K562 (cell line): ENCODE results near the gene NCOA6. TPM values are rescaled to one million over a fixed set of nuclear protein-coding genes. Genes with fewer than 3 reads are reported as not detected.
A peak's percentile ranks its signal among the peaks of the same experiment; 100 is the strongest.

Experiments used
- CSDE1 ChIP-seq, 2 experiments: fragments of 450-650 bp; IDR thresholded peaks; 2 replicates each; pipeline ENCODE4 v1.6.1; 2016; ENCODE audit warnings: mild to moderate bottlenecking in 1 of 2
- LARP7 ChIP-seq: fragments of 450-650 bp; IDR thresholded peaks from 2 replicates; pipeline ENCODE4 v1.6.1; 2016
- MIER1 ChIP-seq: fragments of 450-650 bp; IDR thresholded peaks from 2 replicates; pipeline ENCODE4 v1.6.1; 2016; ENCODE audit warnings: antibody characterized with exemption, mild to moderate bottlenecking, low read depth
- MTA3 ChIP-seq: fragments of 450-650 bp; formaldehyde crosslinking; IDR thresholded peaks from 2 replicates; pipeline ENCODE4 v1.6.1; 2017; ENCODE audit warnings: mild to moderate bottlenecking, borderline replicate concordance
- NFE2L1 ChIP-seq: fragments of 450-650 bp; IDR thresholded peaks from 2 replicates; pipeline ENCODE4 v1.6.1; 2016; ENCODE audit warnings: missing genetic modification characterization, low read depth, mild to moderate bottlenecking, missing compliant biosample characterization, moderate library complexity, borderline replicate concordance
- NR2C2 ChIP-seq, 2 experiments: fragments of 200-800 bp in 1 of 2; sonication (Bioruptor generic) in 1 of 2; sonication (generic) in 1 of 2; formaldehyde crosslinking in 1 of 2; IDR thresholded peaks; 2 replicates each; pipeline versions ENCODE4 v1.6.1 to v1.8.0; 2016 to 2022; ENCODE audit warnings: mild to moderate bottlenecking in 1 of 2, missing compliant biosample characterization in 1 of 2, missing genetic modification characterization in 1 of 2, missing genetic modification reagents in 1 of 2
- NR3C1 ChIP-seq: sonication (generic); formaldehyde crosslinking; IDR thresholded peaks from 2 replicates; pipeline ENCODE4 v1.8.1; 2022; ENCODE audit warnings: missing genetic modification reagents
- RUNX1 ChIP-seq: sonication (generic); IDR thresholded peaks from 2 replicates; pipeline ENCODE4 v1.6.1; 2016; ENCODE audit warnings: antibody characterized with exemption, low read depth
- TAL1 ChIP-seq: fragments of 450-650 bp; IDR thresholded peaks from 2 replicates; pipeline ENCODE4 v1.6.1; 2016; ENCODE audit warnings: mild to moderate bottlenecking
- ZBED1 ChIP-seq: IDR thresholded peaks from 2 replicates; pipeline ENCODE4 v1.6.1; 2014
- ZNF184 ChIP-seq: sonication (generic); formaldehyde crosslinking; IDR thresholded peaks from 2 replicates; pipeline ENCODE4 v1.5.0; 2020; ENCODE audit warnings: missing genetic modification reagents
- polyA plus RNA-seq, 8 experiments: library from polyadenylated mRNA; depleted of rRNA in 4 of 8; stranded (reverse) in 5 of 8; unstranded in 3 of 8; fragments of >200 nt; fragmentation: Nextera tagmentation in 2 of 8; fragmentation: Illumina TruSeq in 1 of 8; extraction: Ambion mirVana in 2 of 8; extraction: Trizol in 1 of 8; gene quantifications; 2 replicates each; pipeline versions ENCODE4 v1.2.1 to v1.2.3, GENCODE V29; 2011 to 2014; ENCODE audit warnings: inconsistent platforms in 1 of 8, missing spikeins in 1 of 8
- total RNA-seq, 7 experiments: library from RNA; depleted of rRNA in 6 of 7; stranded (reverse); fragments of >200 nt in 6 of 7; fragmentation: Illumina TruSeq in 2 of 7; extraction: Trizol in 2 of 7; gene quantifications; 2 replicates each; pipeline versions ENCODE4 v1.2.1 to v1.2.3, GENCODE V29; 2011 to 2021; ENCODE audit warnings: low replicate concordance in 1 of 7
- TF ChIP-seq, protein P1 (sequence below): sonication (generic); formaldehyde crosslinking; IDR thresholded peaks from 2 replicates; pipeline ENCODE4 v1.8.0; 2022; ENCODE audit warnings: missing genetic modification reagents, mild to moderate bottlenecking, moderate library complexity, borderline replicate concordance
- TF ChIP-seq, protein P2 (sequence below), 2 experiments: fragments of 450-650 bp; conservative IDR thresholded peaks; 2 replicates each; pipeline ENCODE4 v1.6.1; 2017; ENCODE audit warnings: mild to moderate bottlenecking in 2 of 2, moderate library complexity in 2 of 2
- TF ChIP-seq, protein P3 (sequence below): fragments of 450-650 bp; IDR thresholded peaks from 2 replicates; pipeline ENCODE4 v1.6.1; 2014; ENCODE audit warnings: low read depth, mild to moderate bottlenecking, moderate library complexity, borderline replicate concordance
- TF ChIP-seq, protein P4 (sequence below): fragments of 450-650 bp; formaldehyde crosslinking; conservative IDR thresholded peaks from 2 replicates; pipeline ENCODE4 v1.4.0; 2022; ENCODE audit warnings: mild to moderate bottlenecking, missing genetic modification characterization
- TF ChIP-seq, protein P5 (sequence below), 2 experiments: fragments of 450-650 bp in 1 of 2; sonication (generic) in 1 of 2; formaldehyde crosslinking in 1 of 2; IDR thresholded peaks in 1 of 2; conservative IDR thresholded peaks in 1 of 2; 2 replicates each; pipeline versions ENCODE4 v1.6.1 to v1.8.1; 2016 to 2023; ENCODE audit warnings: mild to moderate bottlenecking in 2 of 2, moderate library complexity in 2 of 2, inconsistent platforms in 1 of 2, missing genetic modification reagents in 1 of 2
- TF ChIP-seq, protein P6 (sequence below): IDR thresholded peaks from 3 replicates; pipeline ENCODE4 v1.6.1; 2011; ENCODE audit warnings: borderline replicate concordance, mild to moderate bottlenecking, moderate library complexity; ENCODE audit not compliant: insufficient read length; ENCODE audit errors: extremely low read depth

Gene NCOA6
- total and polyA plus RNA-seq, 9 of the 15 experiments (the other 6 are each of a cell fraction or from before 2014, with no cell fraction given), result 6.1 to 25.0 (median 9.5) TPM

DNA sequence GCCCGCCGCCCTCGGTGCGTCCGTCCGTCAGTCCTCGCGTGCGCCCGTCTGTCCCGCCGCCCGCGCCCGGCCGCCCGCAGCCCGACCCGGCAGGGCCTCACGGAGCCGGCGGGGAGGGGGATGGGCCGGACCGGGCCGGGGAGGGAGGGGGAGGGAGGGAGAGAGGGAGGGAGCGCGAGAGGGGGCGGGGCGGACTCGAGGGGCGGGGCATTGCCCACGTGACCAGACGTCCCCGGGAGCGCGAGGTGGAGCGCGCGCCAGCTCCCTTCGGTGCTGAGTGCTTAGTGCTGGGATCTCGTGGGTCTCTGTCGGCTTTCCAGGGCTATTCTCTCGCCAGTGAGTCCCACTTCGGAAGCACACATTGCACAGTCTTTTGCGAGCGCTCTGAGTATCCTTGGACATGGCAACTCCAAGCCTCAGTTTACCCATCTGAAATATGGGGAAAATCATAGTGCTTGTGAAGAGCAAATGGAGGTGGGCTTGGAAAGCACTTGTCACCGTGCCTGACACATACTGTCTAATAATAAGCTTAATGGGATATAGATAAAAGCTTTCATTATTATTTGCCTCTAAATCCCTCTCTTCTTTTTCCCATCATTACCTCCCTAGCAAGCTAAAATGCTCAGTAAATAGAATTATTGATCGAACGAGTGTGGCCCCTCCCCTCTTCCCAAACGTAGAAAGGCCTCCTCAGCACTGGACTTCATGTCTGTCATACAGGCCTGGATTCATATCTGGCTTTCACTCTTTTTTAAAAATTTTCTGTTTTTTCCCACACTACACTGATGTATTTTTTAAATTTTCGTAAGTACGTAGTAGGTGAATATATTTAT lies at the start of gene NCOA6 (continued):
- TF ChIP-seq, protein P1, sequence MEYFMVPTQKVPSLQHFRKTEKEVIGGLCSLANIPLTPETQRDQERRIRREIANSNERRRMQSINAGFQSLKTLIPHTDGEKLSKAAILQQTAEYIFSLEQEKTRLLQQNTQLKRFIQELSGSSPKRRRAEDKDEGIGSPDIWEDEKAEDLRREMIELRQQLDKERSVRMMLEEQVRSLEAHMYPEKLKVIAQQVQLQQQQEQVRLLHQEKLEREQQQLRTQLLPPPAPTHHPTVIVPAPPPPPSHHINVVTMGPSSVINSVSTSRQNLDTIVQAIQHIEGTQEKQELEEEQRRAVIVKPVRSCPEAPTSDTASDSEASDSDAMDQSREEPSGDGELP (CRISPR knock-in tag), result no peak
- no peak for TF ChIP-seq ZBED1
- no peak for TF ChIP-seq ZNF184 (CRISPR knock-in tag)
- TF ChIP-seq NR3C1 (CRISPR knock-in tag), result 0 out of 2 replicates have a peak, but pooled peaks have one; percentile 4
- TF ChIP-seq MTA3, result 0 out of 2 replicates have a peak, but pooled peaks have one; percentile 18
- TF ChIP-seq, protein P2, sequence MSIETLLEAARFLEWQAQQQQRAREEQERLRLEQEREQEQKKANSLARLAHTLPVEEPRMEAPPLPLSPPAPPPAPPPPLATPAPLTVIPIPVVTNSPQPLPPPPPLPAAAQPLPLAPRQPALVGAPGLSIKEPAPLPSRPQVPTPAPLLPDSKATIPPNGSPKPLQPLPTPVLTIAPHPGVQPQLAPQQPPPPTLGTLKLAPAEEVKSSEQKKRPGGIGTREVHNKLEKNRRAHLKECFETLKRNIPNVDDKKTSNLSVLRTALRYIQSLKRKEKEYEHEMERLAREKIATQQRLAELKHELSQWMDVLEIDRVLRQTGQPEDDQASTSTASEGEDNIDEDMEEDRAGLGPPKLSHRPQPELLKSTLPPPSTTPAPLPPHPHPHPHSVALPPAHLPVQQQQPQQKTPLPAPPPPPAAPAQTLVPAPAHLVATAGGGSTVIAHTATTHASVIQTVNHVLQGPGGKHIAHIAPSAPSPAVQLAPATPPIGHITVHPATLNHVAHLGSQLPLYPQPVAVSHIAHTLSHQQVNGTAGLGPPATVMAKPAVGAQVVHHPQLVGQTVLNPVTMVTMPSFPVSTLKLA (conservative IDR thresholded peaks at IDR 0.05), result peak in 1 of 2 experiments; percentile 78
- TF ChIP-seq NFE2L1 (tag), result no peak
- no peak for TF ChIP-seq NR2C2 (CRISPR knock-in tag; IDR thresholded peaks at IDR 0.05)
- peak; percentile 53 for TF ChIP-seq NR2C2 (tag; IDR thresholded peaks at IDR 0.05)
- no peak for TF ChIP-seq TAL1
- TF ChIP-seq MIER1, result no peak
- no peak for TF ChIP-seq LARP7
- TF ChIP-seq, protein P3, sequence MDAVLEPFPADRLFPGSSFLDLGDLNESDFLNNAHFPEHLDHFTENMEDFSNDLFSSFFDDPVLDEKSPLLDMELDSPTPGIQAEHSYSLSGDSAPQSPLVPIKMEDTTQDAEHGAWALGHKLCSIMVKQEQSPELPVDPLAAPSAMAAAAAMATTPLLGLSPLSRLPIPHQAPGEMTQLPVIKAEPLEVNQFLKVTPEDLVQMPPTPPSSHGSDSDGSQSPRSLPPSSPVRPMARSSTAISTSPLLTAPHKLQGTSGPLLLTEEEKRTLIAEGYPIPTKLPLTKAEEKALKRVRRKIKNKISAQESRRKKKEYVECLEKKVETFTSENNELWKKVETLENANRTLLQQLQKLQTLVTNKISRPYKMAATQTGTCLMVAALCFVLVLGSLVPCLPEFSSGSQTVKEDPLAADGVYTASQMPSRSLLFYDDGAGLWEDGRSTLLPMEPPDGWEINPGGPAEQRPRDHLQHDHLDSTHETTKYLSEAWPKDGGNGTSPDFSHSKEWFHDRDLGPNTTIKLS, result no peak
- no peak for TF ChIP-seq RUNX1
- TF ChIP-seq, protein P4, sequence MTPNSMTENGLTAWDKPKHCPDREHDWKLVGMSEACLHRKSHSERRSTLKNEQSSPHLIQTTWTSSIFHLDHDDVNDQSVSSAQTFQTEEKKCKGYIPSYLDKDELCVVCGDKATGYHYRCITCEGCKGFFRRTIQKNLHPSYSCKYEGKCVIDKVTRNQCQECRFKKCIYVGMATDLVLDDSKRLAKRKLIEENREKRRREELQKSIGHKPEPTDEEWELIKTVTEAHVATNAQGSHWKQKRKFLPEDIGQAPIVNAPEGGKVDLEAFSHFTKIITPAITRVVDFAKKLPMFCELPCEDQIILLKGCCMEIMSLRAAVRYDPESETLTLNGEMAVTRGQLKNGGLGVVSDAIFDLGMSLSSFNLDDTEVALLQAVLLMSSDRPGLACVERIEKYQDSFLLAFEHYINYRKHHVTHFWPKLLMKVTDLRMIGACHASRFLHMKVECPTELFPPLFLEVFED (CRISPR knock-in tag), result no peak
- no peak for TF ChIP-seq CSDE1 (IDR thresholded peaks at IDR 0.05)
- TF ChIP-seq, protein P5, sequence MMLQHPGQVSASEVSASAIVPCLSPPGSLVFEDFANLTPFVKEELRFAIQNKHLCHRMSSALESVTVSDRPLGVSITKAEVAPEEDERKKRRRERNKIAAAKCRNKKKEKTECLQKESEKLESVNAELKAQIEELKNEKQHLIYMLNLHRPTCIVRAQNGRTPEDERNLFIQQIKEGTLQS (IDR thresholded peaks at IDR 0.05), result no peak
- TF ChIP-seq, protein P5 (CRISPR knock-in tag; conservative IDR thresholded peaks at IDR 0.05), result no peak
- TF ChIP-seq, protein P6, sequence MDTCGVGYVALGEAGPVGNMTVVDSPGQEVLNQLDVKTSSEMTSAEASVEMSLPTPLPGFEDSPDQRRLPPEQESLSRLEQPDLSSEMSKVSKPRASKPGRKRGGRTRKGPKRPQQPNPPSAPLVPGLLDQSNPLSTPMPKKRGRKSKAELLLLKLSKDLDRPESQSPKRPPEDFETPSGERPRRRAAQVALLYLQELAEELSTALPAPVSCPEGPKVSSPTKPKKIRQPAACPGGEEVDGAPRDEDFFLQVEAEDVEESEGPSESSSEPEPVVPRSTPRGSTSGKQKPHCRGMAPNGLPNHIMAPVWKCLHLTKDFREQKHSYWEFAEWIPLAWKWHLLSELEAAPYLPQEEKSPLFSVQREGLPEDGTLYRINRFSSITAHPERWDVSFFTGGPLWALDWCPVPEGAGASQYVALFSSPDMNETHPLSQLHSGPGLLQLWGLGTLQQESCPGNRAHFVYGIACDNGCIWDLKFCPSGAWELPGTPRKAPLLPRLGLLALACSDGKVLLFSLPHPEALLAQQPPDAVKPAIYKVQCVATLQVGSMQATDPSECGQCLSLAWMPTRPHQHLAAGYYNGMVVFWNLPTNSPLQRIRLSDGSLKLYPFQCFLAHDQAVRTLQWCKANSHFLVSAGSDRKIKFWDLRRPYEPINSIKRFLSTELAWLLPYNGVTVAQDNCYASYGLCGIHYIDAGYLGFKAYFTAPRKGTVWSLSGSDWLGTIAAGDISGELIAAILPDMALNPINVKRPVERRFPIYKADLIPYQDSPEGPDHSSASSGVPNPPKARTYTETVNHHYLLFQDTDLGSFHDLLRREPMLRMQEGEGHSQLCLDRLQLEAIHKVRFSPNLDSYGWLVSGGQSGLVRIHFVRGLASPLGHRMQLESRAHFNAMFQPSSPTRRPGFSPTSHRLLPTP, result no peak
